MCF 10A (cell line): ENCODE results near the gene PDE3A. TPM values are rescaled to one million over a fixed set of nuclear protein-coding genes. Genes with fewer than 3 reads are reported as not detected.

Experiments
- BruUV-seq: library from RNA; stranded (reverse); fragments of 400-500 nt; replicated peaks from 2 replicates; lab custom pipeline; 2021; lab: Mats Ljungman, UMichigan
- CTCF ChIA-PET: fragments of 300-600 bp; sonication (Branson Sonifier 250); formaldehyde crosslinking; extraction: SDS; loops from one replicate; lab custom pipeline; 2021; ENCODE audit warnings: antibody characterized with exemption, inconsistent platforms; lab: Yijun Ruan, JAX
- POLR2A ChIA-PET: fragments of 300-600, 350-650 bp; sonication (Branson Sonifier 250); formaldehyde crosslinking; extraction: SDS; loops from one replicate; lab custom pipeline; 2020; ENCODE audit warnings: antibody characterized with exemption, inconsistent platforms; lab: Yijun Ruan, JAX
- DNase-seq: peaks from one replicate; pipeline ENCODE4 v3.0.0-alpha.2; 2018; ENCODE audit not compliant: unreplicated experiment
- H3K27ac Mint-ChIP-seq: one replicate; pipeline ENCODE4 v1.8.0; 2022; ENCODE audit warnings: mild to moderate bottlenecking, low read depth, mixed read lengths; ENCODE audit not compliant: unreplicated experiment
- H3K27me3 Mint-ChIP-seq: one replicate; pipeline ENCODE4 v1.8.0; 2022; ENCODE audit warnings: mixed read lengths; ENCODE audit not compliant: insufficient read depth, unreplicated experiment
- H3K36me3 Mint-ChIP-seq: one replicate; pipeline ENCODE4 v1.8.0; 2022; ENCODE audit warnings: mild to moderate bottlenecking, moderate library complexity, mixed read lengths; ENCODE audit not compliant: insufficient read depth, unreplicated experiment
- H3K4me1 Mint-ChIP-seq: one replicate; pipeline ENCODE4 v1.8.0; 2022; ENCODE audit warnings: mixed read lengths; ENCODE audit not compliant: insufficient read depth, unreplicated experiment
- H3K4me3 Mint-ChIP-seq: one replicate; pipeline ENCODE4 v1.8.0; 2022; ENCODE audit warnings: mild to moderate bottlenecking, moderate library complexity, mixed read lengths; ENCODE audit not compliant: unreplicated experiment
- H3K9me3 Mint-ChIP-seq: one replicate; pipeline ENCODE4 v1.8.0; 2022; ENCODE audit warnings: mixed read lengths; ENCODE audit not compliant: unreplicated experiment
- intact Hi-C: fragments of 100-400 bp; cut with micrococcal nuclease; formaldehyde crosslinking; loops from 2 replicates; pipeline ENCODE4 v1.14.1; 2022
- total RNA-seq: library from RNA; stranded (reverse); gene quantifications from 2 replicates; pipeline ENCODE4 v1.2.3, GENCODE V29; 2022
- TF ChIP-seq, protein P1 (sequence below): fragments of 200-600 bp; IDR thresholded peaks from one replicate; pipeline ENCODE4 v1.8.0; 2022; ENCODE audit warnings: antibody characterized with exemption, mild to moderate bottlenecking; ENCODE audit not compliant: unreplicated experiment

Gene PDE3A
- total RNA-seq, 1 experiment from 2014 or later, result not detected

DNA sequence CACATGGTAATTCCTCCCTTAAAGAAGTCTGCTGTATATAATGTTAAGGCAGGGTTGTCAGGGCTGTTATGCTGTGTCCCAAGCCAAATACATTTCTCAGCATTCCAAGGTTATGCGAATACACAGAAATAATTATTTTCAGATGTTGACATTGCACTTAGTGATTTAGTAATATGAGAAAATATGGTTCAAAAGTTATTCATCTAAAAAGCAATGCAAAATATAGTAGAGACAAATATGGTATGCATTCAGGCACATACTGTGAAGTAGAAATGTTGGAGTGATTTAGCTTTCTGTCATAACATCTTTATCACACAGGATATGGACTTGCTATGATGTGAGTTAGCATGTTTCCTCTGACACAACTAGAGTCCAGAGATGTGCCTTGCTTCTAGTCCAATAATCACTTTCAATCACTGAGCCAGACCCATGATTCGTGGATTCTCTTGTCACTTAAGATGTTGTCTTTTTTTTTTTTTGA, 70.0 kb downstream of the PDE3A start:
- Mint-ChIP-seq H3K4me3 (no peak overlapping the region), H3K36me3 (no peaks in the 10 kb centered on the region), H3K27me3 (peaks cover 82% of the 10 kb centered on the region), H3K27ac (no peak overlapping the region), H3K4me1 (no peaks in the 10 kb centered on the region), H3K9me3 (no peaks in the 10 kb centered on the region)
- ChIA-PET CTCF (interaction anchor here (0.7 kb wide), 1 partner anchor 166 kb away, joined by 3 read pairs; no protein-coding TSS in a partner anchor), POLR2A (no interaction called here)
- intact Hi-C loops, result no loop called here
- no peak for DNase-seq
- TF ChIP-seq, protein P1, sequence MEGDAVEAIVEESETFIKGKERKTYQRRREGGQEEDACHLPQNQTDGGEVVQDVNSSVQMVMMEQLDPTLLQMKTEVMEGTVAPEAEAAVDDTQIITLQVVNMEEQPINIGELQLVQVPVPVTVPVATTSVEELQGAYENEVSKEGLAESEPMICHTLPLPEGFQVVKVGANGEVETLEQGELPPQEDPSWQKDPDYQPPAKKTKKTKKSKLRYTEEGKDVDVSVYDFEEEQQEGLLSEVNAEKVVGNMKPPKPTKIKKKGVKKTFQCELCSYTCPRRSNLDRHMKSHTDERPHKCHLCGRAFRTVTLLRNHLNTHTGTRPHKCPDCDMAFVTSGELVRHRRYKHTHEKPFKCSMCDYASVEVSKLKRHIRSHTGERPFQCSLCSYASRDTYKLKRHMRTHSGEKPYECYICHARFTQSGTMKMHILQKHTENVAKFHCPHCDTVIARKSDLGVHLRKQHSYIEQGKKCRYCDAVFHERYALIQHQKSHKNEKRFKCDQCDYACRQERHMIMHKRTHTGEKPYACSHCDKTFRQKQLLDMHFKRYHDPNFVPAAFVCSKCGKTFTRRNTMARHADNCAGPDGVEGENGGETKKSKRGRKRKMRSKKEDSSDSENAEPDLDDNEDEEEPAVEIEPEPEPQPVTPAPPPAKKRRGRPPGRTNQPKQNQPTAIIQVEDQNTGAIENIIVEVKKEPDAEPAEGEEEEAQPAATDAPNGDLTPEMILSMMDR, result no peak
- no TSS peak for BruUV-seq

DNA sequence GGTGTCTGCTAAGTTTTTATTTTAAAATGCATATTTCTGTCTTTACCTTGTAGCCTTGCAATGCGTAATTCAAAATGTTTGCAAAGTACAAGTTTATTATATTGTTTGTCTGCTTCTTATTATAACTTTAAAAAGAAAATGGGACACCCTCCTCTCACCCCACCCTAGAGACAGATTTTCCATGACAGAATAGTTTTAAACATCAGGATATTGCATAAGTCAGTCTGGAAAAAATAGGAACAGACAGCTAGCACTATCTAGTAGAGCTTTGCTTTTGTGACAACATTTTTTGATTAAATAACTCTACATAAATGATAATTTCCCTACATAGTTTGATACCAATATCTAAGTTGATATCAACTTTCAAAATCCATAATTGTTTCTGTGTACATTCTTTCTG, 71.3 kb downstream of the PDE3A start:
- BruUV-seq, result no TSS peak
- Mint-ChIP-seq H3K27me3 (peaks cover 80% of the 10 kb centered on the region), H3K27ac (no peak overlapping the region), H3K36me3 (no peaks in the 10 kb centered on the region), H3K9me3 (no peaks in the 10 kb centered on the region), H3K4me1 (no peaks in the 10 kb centered on the region), H3K4me3 (no peak overlapping the region)
- intact Hi-C loops, result no loop called here
- DNase-seq, result no peak
- CTCF ChIA-PET, result no interaction called here
- POLR2A ChIA-PET, result no interaction called here
- TF ChIP-seq, protein P1, result no peak

DNA sequence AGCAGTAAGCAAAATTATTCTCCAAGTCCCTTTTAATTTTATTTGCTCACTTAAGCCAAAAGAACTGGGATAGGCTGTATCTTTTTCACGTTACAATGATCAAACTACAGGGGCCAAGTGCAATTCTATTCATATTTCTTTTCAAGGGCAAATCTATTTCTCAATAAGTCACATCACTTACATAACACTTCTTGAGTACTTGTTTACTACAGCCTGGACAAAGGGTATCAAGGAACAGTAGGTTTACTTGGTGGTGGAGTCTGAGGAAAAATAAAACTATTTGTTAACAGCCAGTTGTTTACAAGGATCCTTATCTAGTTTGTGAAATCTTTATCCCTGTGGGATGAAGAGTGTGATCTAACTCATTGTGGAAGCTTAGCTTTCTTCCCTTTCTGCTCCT, 72.1 kb downstream of the PDE3A start:
- POLR2A ChIA-PET, result no interaction called here
- H3K9me3 Mint-ChIP-seq, result no peaks in the 10 kb centered on the region
- CTCF ChIA-PET, result interaction anchor here (0.7 kb wide), 1 partner anchor 23 kb away, joined by 3 read pairs; no protein-coding TSS in a partner anchor
- no TSS peak for BruUV-seq
- H3K36me3 Mint-ChIP-seq, result no peaks in the 10 kb centered on the region
- H3K27me3 Mint-ChIP-seq, result peaks cover 80% of the 10 kb centered on the region
- H3K27ac Mint-ChIP-seq, result no peak overlapping the region
- intact Hi-C loops, result no loop called here
- H3K4me1 Mint-ChIP-seq, result no peaks in the 10 kb centered on the region
- TF ChIP-seq, protein P1, result no peak
- no peak overlapping the region for H3K4me3 Mint-ChIP-seq
- no peak for DNase-seq

DNA sequence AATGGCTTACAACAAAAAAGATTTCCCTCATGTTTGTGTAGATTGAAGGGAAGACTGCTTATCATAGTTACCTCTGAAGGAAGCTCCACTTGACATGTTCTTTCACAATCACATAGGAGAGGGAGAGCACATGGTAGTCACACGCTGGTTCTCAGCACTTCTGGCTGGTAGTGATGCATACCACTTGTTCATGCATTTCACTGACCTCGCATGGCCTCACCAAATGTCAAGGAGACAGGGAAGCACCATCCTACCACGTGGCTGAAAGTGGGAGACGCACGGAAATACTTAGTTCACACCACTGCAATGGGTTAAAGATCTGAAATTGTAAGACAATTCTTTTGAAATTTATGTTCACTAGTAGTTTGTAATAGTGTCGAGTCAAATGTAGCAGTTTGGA, 74.0 kb downstream of the PDE3A start:
- no peak overlapping the region for H3K27ac Mint-ChIP-seq
- H3K36me3 Mint-ChIP-seq, result no peaks in the 10 kb centered on the region
- H3K27me3 Mint-ChIP-seq, result peaks cover 80% of the 10 kb centered on the region
- BruUV-seq, result no TSS peak
- TF ChIP-seq, protein P1, result no peak
- CTCF ChIA-PET, result no interaction called here
- DNase-seq, result no peak
- no peaks in the 10 kb centered on the region for H3K4me1 Mint-ChIP-seq
- H3K9me3 Mint-ChIP-seq, result no peaks in the 10 kb centered on the region
- POLR2A ChIA-PET, result no interaction called here
- H3K4me3 Mint-ChIP-seq, result no peak overlapping the region
- intact Hi-C loops, result no loop called here
